Measurements from ENCODE around the gene TMEM141.
"Not testable (repeated sequence)": the region's sequence is repeated elsewhere in the genome, so short reads cannot be mapped to it uniquely, and the experiment has no call there.

The TMEM141 gene

DNA sequence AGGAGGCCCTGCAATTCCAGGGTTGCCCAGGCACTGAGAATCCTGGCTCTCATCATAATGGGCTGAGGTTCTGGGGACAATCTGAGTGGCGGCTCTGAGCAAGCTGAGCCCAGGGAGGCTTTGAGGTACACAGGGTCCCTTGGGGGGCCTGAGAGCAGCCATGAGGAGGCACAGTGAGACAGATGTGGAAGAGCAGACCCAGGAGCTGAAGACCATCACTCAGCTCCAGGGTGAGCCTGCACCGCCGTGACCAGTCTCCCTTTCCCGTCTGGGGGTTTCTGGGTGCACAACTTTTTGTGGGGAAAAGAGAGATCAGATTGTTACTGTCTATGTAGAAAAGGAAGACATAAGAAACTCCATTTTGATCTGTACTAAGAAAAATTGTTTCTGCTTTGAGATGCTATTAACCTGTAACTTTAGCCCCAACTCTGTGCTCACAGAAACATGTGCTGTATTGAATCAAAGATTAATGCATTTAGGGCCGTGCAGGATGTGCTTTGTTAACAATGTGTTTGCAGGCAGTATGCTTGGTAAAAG is 5.2 kb downstream of the TMEM141 start, which contains the start of gene CCDC183:
Gene CCDC183 (plus strand): TSS at position 101 of the 537 bp plus-strand sequence. CDS start 60 bp downstream, at position 161.
- no peak for DNase-seq

DNA sequence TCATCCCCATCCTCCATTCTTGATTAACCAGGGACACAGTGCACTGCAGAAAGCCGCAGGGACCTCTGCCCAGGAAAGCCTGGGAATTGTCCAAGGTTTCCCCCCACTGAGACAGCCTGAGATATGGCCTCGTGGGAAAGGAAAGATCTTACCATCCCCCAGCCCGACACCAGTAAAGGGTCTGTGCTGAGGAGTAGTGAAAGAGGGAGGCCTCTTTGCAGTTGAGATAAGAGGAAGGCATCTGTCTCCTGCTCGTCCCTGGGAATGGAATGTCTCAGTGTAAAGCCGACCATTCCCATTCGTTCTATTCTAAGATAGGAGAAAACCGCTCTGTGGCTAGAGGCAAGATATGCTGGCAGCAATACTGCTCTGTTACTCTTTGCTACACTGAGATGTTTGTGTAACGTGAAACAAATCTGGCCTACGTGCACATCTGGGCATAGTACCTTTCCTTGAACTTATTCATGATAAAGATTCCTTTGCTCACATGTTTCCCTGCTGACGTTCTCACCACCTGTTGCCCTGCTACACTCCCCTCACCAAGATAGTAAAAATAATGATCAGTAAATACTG is 5.7 kb downstream of the TMEM141 start:
- not testable (repeated sequence) for DNase-seq

DNA sequence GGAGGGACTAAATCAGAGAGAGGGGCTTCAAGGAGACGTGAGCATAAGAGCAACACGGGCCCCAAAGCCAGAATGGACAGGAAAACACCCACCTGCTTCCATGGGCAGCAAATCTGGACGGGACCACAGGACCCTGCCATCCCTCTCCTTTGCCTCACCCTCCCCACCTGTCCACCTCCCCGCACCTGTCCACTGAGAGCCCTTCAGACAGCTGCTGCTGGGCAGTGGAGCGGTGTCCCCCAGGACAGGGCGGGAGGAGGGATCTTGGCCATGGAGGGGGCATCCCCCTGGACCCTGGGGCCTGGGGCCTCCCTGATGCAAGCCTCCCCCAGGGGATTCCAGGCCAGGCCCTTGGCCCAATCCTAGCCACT is 7.5 kb downstream of the TMEM141 start:
- no peak for DNase-seq

GRCh38 chr9:136799079-136799853 is 8.1 kb downstream of the TMEM141 start:
- DNase-seq = no peak

- peak; percentile 90 for DNase-seq
Measured at GRCh38 chr9:136799854-136800657, 8.9 kb downstream of the TMEM141 start.

DNA sequence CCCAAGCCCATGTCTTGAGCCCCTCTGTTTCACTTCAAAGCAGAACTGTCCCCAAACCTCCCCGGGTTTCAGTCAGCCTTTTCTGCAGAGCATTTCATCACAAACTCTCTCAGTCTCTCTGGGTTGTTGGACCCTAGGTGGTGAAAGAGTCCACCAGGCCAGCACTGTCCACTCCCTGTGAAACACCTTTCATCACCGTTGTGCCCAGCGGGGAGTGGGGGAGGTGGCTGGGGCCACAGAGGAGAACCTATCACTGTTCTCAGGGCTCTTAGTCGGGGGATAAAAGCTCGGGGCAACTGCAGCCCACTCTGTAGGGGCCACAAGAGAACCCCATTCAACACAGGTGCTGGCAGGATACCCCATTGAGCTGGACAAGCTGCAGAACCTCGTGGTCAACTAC is 11.2 kb downstream of the TMEM141 start:
- DNase-seq = no peak

- not testable (repeated sequence) for DNase-seq
Measured at GRCh38 chr9:136803009-136803550, 11.9 kb downstream of the TMEM141 start.

DNA sequence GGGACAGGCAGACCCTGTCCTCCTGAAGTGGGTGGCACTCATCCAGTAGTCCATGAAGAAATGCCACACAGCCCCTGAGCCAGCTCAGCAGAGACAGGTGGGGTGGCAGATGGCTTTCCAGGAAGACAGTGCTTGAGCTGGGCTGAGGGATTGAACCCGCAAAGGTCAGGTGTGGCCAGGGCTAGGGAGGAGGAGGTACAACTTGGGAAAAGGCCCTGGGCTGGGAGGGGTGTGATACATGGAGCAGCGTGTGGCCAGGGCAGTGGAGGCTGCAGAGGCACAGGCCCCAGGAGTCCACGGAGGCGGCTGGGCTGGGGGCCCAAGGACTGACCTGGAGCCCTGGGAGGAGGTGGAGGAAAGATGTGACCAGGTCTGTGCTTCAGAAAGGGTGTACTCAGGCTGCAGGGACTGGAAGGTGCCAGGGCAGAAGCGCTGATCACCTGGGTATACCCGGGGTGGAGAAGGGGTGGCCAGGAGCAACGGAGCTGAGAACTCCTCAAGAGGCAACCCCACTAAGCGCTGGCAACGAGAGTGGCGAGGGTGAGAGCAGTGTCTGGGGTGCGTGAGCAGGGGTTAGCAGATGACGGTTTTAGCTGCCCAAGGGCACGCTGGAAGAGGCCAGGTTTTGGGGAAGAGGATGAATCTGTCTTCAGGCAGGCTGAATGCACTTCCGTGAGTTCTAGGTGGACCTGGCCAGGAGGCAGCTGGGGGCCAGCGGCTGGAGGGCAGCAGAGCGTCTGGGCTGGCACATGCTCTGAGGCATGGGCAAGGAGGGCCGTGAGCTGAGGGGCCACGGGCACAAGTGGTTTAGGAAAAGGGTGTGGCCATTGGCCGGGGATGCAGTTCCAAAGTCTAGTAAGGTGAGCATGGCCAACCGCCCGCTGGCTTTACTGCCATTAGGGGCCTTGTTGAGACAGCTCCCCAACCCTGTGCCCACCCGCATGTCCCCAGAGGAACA is 12.7 kb downstream of the TMEM141 start:
- no peak for DNase-seq

DNA sequence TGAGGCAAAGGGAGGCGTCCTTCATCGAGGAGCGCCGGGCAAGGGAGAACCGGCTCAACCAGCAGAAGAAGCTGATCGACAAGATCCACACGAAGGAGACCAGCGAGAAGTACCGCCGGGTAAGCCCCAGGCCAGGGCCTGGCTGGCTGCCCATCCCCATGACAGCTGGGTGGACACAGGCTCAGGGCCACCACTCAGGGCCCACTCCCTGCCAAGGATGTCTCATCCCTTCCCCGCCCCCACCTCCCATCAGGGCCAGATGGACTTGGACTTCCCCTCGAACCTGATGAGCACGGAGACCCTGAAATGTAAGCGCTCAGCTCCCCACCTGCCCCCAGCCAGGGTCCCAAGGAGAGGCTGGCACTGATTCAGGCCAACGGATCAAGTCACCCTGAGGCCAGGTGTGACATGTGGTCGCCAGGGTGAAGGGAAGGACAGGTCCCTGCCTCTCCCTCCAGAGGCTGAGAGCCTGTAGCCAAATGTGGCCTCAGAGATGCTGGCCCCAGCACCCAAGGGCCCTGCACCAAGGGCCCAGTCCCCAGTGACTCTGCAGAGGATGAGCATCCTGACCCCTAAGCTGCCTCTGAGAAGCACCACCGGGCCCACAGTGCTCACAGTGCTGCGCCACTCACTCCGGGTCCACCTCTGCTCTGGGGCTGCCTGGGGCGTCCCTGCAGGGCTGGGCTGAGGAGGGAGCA is 13.5 kb downstream of the TMEM141 start:
- no peak for DNase-seq

DNA sequence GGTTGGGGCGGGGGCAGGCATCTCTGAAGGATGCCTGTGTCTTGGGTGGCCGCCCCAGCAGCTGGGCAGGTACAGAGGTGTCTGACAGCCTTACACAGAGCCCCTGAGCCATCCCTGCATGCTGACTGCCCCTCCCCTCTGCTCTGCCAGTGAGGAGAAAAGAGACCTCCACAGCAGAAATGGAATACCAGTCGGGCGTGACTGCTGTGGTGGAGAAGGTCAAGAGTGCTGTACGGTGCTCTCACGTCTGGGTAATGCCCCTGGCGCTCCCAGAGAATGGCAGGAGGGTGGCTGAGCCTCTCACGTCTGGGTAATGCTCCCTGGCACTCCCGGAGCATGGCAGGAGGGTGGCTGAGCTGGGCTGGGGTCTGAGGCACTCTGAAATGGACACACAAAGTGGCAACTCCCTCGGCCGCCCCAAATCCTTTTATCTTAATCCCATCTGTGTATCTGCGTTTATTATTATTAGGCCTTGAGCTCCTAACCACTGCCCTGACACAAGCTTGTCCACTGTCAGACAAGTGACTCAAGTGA is 14.1 kb downstream of the TMEM141 start:
- DNase-seq = no peak

DNA sequence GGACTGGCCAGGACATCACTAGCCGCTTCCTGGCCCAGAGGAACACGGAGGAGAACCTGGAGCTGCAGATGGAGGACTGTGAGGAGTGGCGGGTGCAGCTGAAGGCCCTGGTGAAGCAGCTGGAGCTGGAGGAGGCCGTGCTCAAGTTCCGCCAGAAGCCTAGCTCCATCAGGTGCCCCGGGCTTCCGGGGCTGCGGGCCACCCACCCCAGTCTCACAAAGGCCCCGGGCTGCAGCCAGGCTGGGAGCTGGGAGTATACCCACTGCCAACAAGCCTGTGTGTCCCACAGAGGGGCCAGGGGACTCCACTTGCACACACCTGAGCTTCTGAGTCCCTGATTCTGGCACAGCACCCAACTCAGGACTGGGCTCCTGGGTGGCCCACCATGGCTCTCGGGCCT is 14.9 kb downstream of the TMEM141 start:
- DNase-seq = no peak

GRCh38 chr9:136806631-136807201 is 15.6 kb downstream of the TMEM141 start:
- DNase-seq = no peak

- peak; percentile 72 for DNase-seq
Measured at GRCh38 chr9:136807281-136808074, 16.3 kb downstream of the TMEM141 start, which contains the start of gene RABL6. Gene RABL6, plus strand, starts transcription at chr9:136807948. Its CDS starts 249 bp downstream, at chr9:136808197.

DNA sequence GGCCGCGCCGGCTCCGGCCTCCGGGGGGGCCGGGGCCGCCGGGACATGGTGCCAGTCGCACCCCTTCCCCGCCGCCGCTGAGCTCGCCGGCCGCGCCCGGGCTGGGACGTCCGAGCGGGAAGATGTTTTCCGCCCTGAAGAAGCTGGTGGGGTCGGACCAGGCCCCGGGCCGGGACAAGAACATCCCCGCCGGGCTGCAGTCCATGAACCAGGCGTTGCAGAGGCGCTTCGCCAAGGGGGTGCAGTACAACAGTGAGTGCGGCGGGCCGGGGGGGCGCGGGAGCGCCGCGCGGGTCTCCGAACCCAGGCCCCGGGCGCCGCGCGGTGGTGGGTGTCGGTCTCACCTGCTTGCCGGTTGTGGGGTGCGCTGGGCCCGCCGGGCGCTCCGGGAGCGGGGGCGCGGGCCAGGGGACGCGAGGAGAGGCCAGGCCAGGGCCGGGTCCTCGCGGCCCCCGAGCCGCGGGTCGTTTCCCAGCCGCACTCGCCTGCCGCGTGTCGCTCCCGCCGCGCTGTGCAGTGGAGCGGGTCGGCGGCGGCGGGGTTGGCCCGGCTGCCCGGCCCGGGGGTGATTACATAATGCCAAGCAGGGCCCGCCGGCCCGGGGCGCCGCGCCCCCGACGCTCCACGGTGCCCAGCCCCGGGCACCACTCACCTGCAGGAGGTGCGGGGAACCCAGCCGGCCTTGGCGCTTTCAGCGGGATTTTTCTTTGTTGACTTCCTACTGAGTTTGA is 17.1 kb downstream of the TMEM141 start:
- DNase-seq = peak; percentile 38

- no peak for DNase-seq
Measured at GRCh38 chr9:136808806-136809158, 17.6 kb downstream of the TMEM141 start.

GRCh38 chr9:136814725-136815421 is 23.7 kb downstream of the TMEM141 start:
- no peak for DNase-seq

- DNase-seq = no peak
Measured at GRCh38 chr9:136815422-136815782, 24.3 kb downstream of the TMEM141 start.

Measured in T-helper 9 cell (primary cell).